Stimulated activated CD4-positive, alpha-beta T cell treated with anti-CD3 and anti-CD28 coated beads, Interleukin-2, amount 100 ng/mL, for 48 hours (primary cell): ENCODE measurements around the gene LY6G6F.

Experiments used
- DNase-seq, 2 donors: peaks; one replicate each; pipeline ENCODE4 v3.0.0-alpha.2; 2020

Gene LY6G6F

GRCh38 chr6:31725502-31726350 lies 19.1 kb downstream of the LY6G6F start:
- DNase-seq = no peak

- DNase-seq = no peak
Observed at GRCh38 chr6:31727034-31727716, 20.5 kb downstream of the LY6G6F start.

- no peak for DNase-seq
Observed at GRCh38 chr6:31727717-31728671, 21.3 kb downstream of the LY6G6F start.

GRCh38 chr6:31728767-31729514 lies 22.3 kb downstream of the LY6G6F start, which contains the start of gene DDAH2:
TSS of gene DDAH2 (minus strand) at chr6:31729299. CDS start at chr6:31729161, 138 bp downstream.
- DNase-seq = no peak

GRCh38 chr6:31729515-31729978 lies 22.9 kb downstream of the LY6G6F start:
- peak; percentile 66 to 68 for DNase-seq

- peak in 1 of 2 donors; percentile 60 for DNase-seq
Observed at GRCh38 chr6:31729979-31730630, 23.4 kb downstream of the LY6G6F start.

GRCh38 chr6:31730631-31731086 lies 24.0 kb downstream of the LY6G6F start:
- DNase-seq = no peak

GRCh38 chr6:31732029-31732428 lies 25.4 kb downstream of the LY6G6F start:
- DNase-seq = no peak

GRCh38 chr6:31733734-31734133 lies 27.1 kb downstream of the LY6G6F start:
- DNase-seq = no peak

GRCh38 chr6:31734247-31734820 lies 27.7 kb downstream of the LY6G6F start:
- no peak for DNase-seq

GRCh38 chr6:31734821-31735406 lies 28.2 kb downstream of the LY6G6F start:
- DNase-seq = peak in 1 of 2 donors; percentile 34

- peak; percentile 76 to 77 for DNase-seq
Observed at GRCh38 chr6:31736021-31736767, 29.5 kb downstream of the LY6G6F start, which contains the start of gene CLIC1. TSS of gene CLIC1 (minus strand) at chr6:31736530. CDS start at chr6:31736300, 230 bp downstream.

GRCh38 chr6:31736768-31737314 lies 30.2 kb downstream of the LY6G6F start:
- no peak for DNase-seq

GRCh38 chr6:31737315-31737990 lies 30.8 kb downstream of the LY6G6F start:
- no peak for DNase-seq

GRCh38 chr6:31737991-31738979 lies 31.6 kb downstream of the LY6G6F start:
- DNase-seq = no peak

GRCh38 chr6:31739639-31740396 lies 33.2 kb downstream of the LY6G6F start, which contains the start of gene MSH5:
TSS of gene MSH5 (plus strand) at chr6:31740005. CDS start at chr6:31740467, 462 bp downstream.
- DNase-seq = peak; percentile 94
